ENCODE results near the gene JAKMIP1. TPM values are rescaled to one million over a fixed set of nuclear protein-coding genes. Genes with fewer than 3 reads are reported as not detected.

JAKMIP1 gene
- total and polyA plus RNA-seq, 4 donors, result 0.08 to 0.46 (median 0.22) TPM

DNA sequence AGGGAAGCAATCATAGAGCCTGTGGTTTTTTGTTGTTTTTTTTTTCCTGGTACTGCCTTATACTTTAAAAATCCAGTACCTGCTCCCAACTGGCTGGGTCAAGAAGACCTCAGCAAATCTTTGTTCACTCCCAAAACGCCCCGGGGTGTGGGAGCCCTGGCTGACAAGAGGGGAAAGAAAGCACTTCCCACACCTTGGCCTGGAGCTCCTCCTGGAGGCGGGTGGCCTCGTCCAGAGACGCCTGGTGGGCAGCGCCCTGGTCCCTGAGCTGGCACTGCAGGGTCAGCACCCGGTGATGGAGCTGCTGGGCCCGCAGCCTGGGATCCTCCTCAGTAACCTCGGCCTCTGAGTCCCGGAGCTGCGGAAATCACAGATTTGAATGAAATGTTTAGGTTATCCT lies 220.4 kb downstream of the JAKMIP1 start:
- DNase-seq (peak; percentile 14 to 32 (median 24)), ATAC-seq (ENCODE audit: insufficient read depth, low FRiP score) (no peak)
- Histone ChIP-seq H3K36me3 (ENCODE audit: control insufficient read depth in 4 of 4, insufficient read depth in 4 of 4, low read length in 4 of 4) (no peaks in the 10 kb centered on the region), H3K4me1 (ENCODE audit: control insufficient read depth in 5 of 5, insufficient read depth in 5 of 5, low read length in 5 of 5) (no peaks in the 10 kb centered on the region), H3K9ac (ENCODE audit: insufficient read depth in 1 of 2, low read length in 2 of 2) (no peak overlapping the region), H3K4me3 (no peak overlapping the region), H3K27ac (ENCODE audit: low read depth in 1 of 2, low read length in 1 of 2) (no peak overlapping the region), H3K9me3 (ENCODE audit: control insufficient read depth in 4 of 4, insufficient read depth in 3 of 4, low read length in 3 of 4) (peaks cover 0 to 4% (median 2%) of the 10 kb centered on the region in 4 donors), H3K27me3 (ENCODE audit: control insufficient read depth in 3 of 3, insufficient read depth in 3 of 3, low read length in 2 of 3) (peaks cover 0 to 14% (median 0%) of the 10 kb centered on the region in 3 donors)
- TF ChIP-seq, protein P1, sequence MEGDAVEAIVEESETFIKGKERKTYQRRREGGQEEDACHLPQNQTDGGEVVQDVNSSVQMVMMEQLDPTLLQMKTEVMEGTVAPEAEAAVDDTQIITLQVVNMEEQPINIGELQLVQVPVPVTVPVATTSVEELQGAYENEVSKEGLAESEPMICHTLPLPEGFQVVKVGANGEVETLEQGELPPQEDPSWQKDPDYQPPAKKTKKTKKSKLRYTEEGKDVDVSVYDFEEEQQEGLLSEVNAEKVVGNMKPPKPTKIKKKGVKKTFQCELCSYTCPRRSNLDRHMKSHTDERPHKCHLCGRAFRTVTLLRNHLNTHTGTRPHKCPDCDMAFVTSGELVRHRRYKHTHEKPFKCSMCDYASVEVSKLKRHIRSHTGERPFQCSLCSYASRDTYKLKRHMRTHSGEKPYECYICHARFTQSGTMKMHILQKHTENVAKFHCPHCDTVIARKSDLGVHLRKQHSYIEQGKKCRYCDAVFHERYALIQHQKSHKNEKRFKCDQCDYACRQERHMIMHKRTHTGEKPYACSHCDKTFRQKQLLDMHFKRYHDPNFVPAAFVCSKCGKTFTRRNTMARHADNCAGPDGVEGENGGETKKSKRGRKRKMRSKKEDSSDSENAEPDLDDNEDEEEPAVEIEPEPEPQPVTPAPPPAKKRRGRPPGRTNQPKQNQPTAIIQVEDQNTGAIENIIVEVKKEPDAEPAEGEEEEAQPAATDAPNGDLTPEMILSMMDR (IDR thresholded peaks at IDR 0.05; ENCODE audit: control extremely low read depth, extremely low read depth), result peak; percentile 38
- WGBS, 2 donors, result 15 to 19% methylated on average over 11 of the region's 11 CpGs

DNA sequence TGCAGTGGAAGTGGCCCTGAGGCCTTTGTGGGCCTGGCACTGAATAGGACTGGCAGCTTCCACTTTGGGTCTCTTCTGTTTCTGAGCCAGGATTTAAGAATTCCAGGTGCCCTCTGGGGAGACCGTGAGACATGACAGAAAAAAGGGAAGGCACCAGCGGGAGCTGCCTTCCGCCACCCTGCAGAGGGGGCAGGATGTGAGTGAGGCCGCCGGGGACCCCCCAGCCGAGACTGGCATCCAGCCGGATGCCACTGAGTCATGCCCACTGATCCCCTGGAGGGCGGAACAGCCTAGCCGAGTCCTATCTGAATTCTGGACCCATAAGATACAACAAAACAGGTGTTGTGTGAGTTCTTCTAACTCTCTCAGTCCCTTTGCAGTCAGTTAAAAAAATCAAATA lies 223.4 kb downstream of the JAKMIP1 start:
- no peak for ATAC-seq (ENCODE audit: insufficient read depth, low FRiP score)
- no peaks in the 10 kb centered on the region for H3K36me3 ChIP-seq (ENCODE audit: control insufficient read depth in 4 of 4, insufficient read depth in 4 of 4, low read length in 4 of 4)
- DNase-seq, result peak in 1 of 3 donors; percentile 6
- H3K4me1 ChIP-seq (ENCODE audit: control insufficient read depth in 5 of 5, insufficient read depth in 5 of 5, low read length in 5 of 5), result no peaks in the 10 kb centered on the region
- TF ChIP-seq, protein P1 (IDR thresholded peaks at IDR 0.05; ENCODE audit: control extremely low read depth, extremely low read depth), result no peak
- H3K9ac ChIP-seq (ENCODE audit: insufficient read depth in 1 of 2, low read length in 2 of 2), result no peak overlapping the region
- no peak overlapping the region for H3K27ac ChIP-seq (ENCODE audit: low read depth in 1 of 2, low read length in 1 of 2)
- H3K4me3 ChIP-seq, result no peak overlapping the region
- WGBS, 2 donors, result 78 to 81% methylated on average over 9 of the region's 9 CpGs
- peaks cover 0 to 14% (median 3%) of the 10 kb centered on the region in 3 donors for H3K27me3 ChIP-seq (ENCODE audit: control insufficient read depth in 3 of 3, insufficient read depth in 3 of 3, low read length in 2 of 3)
- H3K9me3 ChIP-seq (ENCODE audit: control insufficient read depth in 4 of 4, insufficient read depth in 3 of 4, low read length in 3 of 4), result no peaks in the 10 kb centered on the region

DNA sequence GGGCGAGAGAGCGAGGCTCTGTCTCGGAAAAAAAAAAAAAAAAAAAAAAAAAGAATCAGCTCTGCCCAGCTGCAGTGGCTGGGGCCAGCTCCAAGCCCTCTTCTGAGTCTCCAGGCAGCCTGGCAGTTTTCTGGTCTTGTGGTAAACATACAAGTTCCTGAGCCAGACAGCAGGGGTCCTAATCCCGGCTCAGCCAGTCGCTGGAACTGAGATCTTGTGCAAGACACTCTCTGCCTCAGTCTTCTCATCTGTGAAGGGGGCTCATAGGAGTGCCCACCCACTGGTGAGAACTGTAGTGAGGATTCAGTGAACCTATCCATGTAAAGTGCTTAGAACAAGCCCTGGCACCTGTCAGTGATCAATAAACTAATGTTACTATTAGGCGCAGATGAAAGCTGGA lies 223.9 kb downstream of the JAKMIP1 start:
- Histone ChIP-seq H3K4me3 (no peak overlapping the region), H3K9me3 (ENCODE audit: control insufficient read depth in 4 of 4, insufficient read depth in 3 of 4, low read length in 3 of 4) (no peaks in the 10 kb centered on the region), H3K4me1 (ENCODE audit: control insufficient read depth in 5 of 5, insufficient read depth in 5 of 5, low read length in 5 of 5) (no peaks in the 10 kb centered on the region), H3K27me3 (ENCODE audit: control insufficient read depth in 3 of 3, insufficient read depth in 3 of 3, low read length in 2 of 3) (peaks cover 0 to 14% (median 3%) of the 10 kb centered on the region in 3 donors), H3K36me3 (ENCODE audit: control insufficient read depth in 4 of 4, insufficient read depth in 4 of 4, low read length in 4 of 4) (no peaks in the 10 kb centered on the region), H3K27ac (ENCODE audit: low read depth in 1 of 2, low read length in 1 of 2) (no peak overlapping the region), H3K9ac (ENCODE audit: insufficient read depth in 1 of 2, low read length in 2 of 2) (no peak overlapping the region)
- DNase-seq (no peak), ATAC-seq (ENCODE audit: insufficient read depth, low FRiP score) (no peak)
- TF ChIP-seq, protein P1 (IDR thresholded peaks at IDR 0.05; ENCODE audit: control extremely low read depth, extremely low read depth), result no peak
- WGBS, 2 donors, result 88% methylated on average over 6 of the region's 6 CpGs

Other genes with a start within 250 kb of the JAKMIP1 start
- gene C4orf50, start 182.1 kb downstream of the JAKMIP1 start, total RNA-seq, result under 1 TPM; 0.03 TPM
- gene C4orf50, start 182.1 kb downstream of the JAKMIP1 start, polyA plus RNA-seq, result under 1 TPM; 0.02 to 0.04 TPM
- 10 to 100 TPM; 28.6 to 76.0 TPM for gene WFS1, start 69.3 kb upstream of the JAKMIP1 start, total RNA-seq
- gene WFS1, start 69.3 kb upstream of the JAKMIP1 start, polyA plus RNA-seq, result 10 to 100 TPM; 26.5 to 31.7 TPM